Sigmoid colon (tissue), 7 donors: Measurements from ENCODE around the gene SELPLG. TPM values are rescaled to one million over a fixed set of nuclear protein-coding genes. Genes with fewer than 3 reads are reported as not detected.
"Not testable (repeated sequence)": the region's sequence is repeated elsewhere in the genome, so short reads cannot be mapped to it uniquely, and the experiment has no call there.

Experiments
- DNase-seq: peaks from one replicate; pipeline ENCODE4 v3.0.0-alpha.2; 2019
- H3K27ac ChIP-seq, 4 donors: fragments of 200-600 bp; sonication (generic); one replicate each; pipeline ENCODE4 v1.5.1; 2016 to 2019; ENCODE audit warnings: mild to moderate bottlenecking in 1 of 4
- H3K27me3 ChIP-seq, 3 donors: fragments of 200-600 bp; sonication (generic); one replicate each; pipeline ENCODE4 v1.5.1; 2019; ENCODE audit warnings: mild to moderate bottlenecking in 1 of 3
- H3K36me3 ChIP-seq, 4 donors: fragments of 200-600 bp; sonication (generic); one replicate each; pipeline ENCODE4 v1.5.1; 2016 to 2019
- H3K4me1 ChIP-seq, 4 donors: fragments of 200-600 bp; sonication (generic); one replicate each; pipeline ENCODE4 v1.5.1; 2017 to 2019
- H3K4me3 ChIP-seq, 4 donors: fragments of 200-600 bp; sonication (generic); one replicate each; pipeline ENCODE4 v1.5.1; 2017 to 2019; ENCODE audit warnings: mild to moderate bottlenecking in 2 of 4, moderate library complexity in 1 of 4
- H3K9me3 ChIP-seq, 4 donors: fragments of 200-600 bp in 3 of 4; sonication (generic) in 3 of 4; one replicate each; pipeline versions ENCODE4 v1.5.1 to v1.6.1; 2013 to 2019
- EP300 ChIP-seq, 4 donors: sonication (generic); formaldehyde crosslinking; IDR thresholded peaks; one replicate each; pipeline ENCODE4 v1.6.1; 2017; ENCODE audit warnings: antibody characterized with exemption in 4 of 4
- POLR2A ChIP-seq, 2 donors: fragments of 450-650 bp; IDR thresholded peaks; one replicate each; pipeline ENCODE4 v1.6.1; 2016; ENCODE audit warnings: antibody characterized with exemption in 2 of 2, mild to moderate bottlenecking in 2 of 2, moderate library complexity in 2 of 2
- POLR2AphosphoS5 ChIP-seq, 4 donors: sonication (generic); formaldehyde crosslinking; IDR thresholded peaks; one replicate each; pipeline ENCODE4 v1.6.1; 2017; ENCODE audit warnings: antibody characterized with exemption in 4 of 4
- WGBS, 2 donors: extraction: QIAGEN DNeasy Blood & Tissue Kit; methylation state at CpG; one replicate each; pipeline ENCODE4 v1.1.7; 2013; 5-methylcytosine and 5-hydroxymethylcytosine counted together
- intact Hi-C: fragments of 100-400 bp; cut with DNase I; formaldehyde crosslinking; loops from one replicate; pipeline ENCODE4 v1.15.1; 2023
- polyA plus RNA-seq, 3 donors: library from polyadenylated mRNA; stranded (reverse); fragments of 200-250 nt; gene quantifications; one replicate each; pipeline ENCODE4 v1.2.3, GENCODE V29; 2013
- total RNA-seq, 4 donors: library from RNA; depleted of rRNA; stranded (reverse); fragments of >200 nt; gene quantifications; one replicate each; pipeline ENCODE4 v1.1.0, GENCODE V29; 2016
- TF ChIP-seq, protein P1 (sequence below), 4 experiments: fragments of 450-650 bp in 3 of 4; fragments of 200-600 bp in 1 of 4; IDR thresholded peaks; one replicate each; pipeline ENCODE4 v1.5.1; 2016 to 2019; ENCODE audit warnings: antibody characterized with exemption in 4 of 4, mild to moderate bottlenecking in 3 of 4, moderate library complexity in 2 of 4
- donor health status: healthy with polysubstance abuse.
- donor health status: Bipolar disorder and iron deficiency.
- donor health status: healthy.

Gene SELPLG
- total and polyA plus RNA-seq, 7 donors = 1.8 to 26.1 (median 6.7) TPM

DNA sequence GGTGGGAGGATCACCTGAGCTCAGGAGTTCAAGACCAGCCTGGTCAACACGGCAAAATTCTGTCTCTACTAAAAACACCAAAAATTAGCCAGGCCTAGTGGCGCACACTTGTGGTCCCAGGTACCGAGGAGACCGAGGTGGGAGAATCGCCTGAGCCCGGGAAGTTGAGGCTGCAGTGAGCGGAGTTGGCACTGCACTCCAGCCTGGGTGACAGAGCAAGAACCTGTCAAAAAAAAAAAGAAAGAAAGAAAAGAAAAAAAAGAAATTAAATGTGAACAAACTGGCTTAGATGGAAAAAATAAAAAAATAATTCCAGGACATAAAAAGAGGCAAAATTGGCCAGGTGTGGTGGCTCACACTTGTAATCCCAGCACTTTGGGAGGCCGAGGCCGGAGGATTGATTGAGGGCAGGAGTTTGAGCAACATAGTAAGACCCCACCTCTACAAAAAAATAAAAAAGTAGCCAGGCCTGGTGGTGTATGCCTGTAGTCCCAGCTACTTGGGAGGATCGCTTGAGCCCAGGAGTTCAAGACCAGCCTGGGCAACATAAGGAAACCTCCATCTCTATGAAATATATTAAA lies 39.3 kb downstream of the SELPLG start:
- intact Hi-C loops = no loop called here
- H3K27me3 ChIP-seq = no peaks in the 10 kb centered on the region

GRCh38 chr12:108592033-108592909 lies 41.4 kb downstream of the SELPLG start:
- no peak for DNase-seq
- Histone ChIP-seq H3K27me3 (no peaks in the 10 kb centered on the region), H3K9me3 (no peaks in the 10 kb centered on the region), H3K4me1 (no peaks in the 10 kb centered on the region), H3K27ac (no peak overlapping the region), H3K36me3 (no peaks in the 10 kb centered on the region), H3K4me3 (no peak overlapping the region)
- no peak for TF ChIP-seq POLR2AphosphoS5 (IDR thresholded peaks at IDR 0.05)
- TF ChIP-seq EP300 (IDR thresholded peaks at IDR 0.05) = no peak
- TF ChIP-seq, protein P1, sequence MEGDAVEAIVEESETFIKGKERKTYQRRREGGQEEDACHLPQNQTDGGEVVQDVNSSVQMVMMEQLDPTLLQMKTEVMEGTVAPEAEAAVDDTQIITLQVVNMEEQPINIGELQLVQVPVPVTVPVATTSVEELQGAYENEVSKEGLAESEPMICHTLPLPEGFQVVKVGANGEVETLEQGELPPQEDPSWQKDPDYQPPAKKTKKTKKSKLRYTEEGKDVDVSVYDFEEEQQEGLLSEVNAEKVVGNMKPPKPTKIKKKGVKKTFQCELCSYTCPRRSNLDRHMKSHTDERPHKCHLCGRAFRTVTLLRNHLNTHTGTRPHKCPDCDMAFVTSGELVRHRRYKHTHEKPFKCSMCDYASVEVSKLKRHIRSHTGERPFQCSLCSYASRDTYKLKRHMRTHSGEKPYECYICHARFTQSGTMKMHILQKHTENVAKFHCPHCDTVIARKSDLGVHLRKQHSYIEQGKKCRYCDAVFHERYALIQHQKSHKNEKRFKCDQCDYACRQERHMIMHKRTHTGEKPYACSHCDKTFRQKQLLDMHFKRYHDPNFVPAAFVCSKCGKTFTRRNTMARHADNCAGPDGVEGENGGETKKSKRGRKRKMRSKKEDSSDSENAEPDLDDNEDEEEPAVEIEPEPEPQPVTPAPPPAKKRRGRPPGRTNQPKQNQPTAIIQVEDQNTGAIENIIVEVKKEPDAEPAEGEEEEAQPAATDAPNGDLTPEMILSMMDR (IDR thresholded peaks at IDR 0.05) = no peak
- TF ChIP-seq POLR2A (IDR thresholded peaks at IDR 0.05) = no peak
- 92 to 95% methylated on average over 25 of the region's 25 CpGs for WGBS, 2 donors
- intact Hi-C loops = no loop called here

More for the DNA sequence above, 39.3 kb downstream of the SELPLG start:
- 93 to 96% methylated on average over 10 of the region's 10 CpGs for WGBS, 2 donors
- Histone ChIP-seq H3K4me1 (no peaks in the 10 kb centered on the region), H3K27ac (no peak overlapping the region), H3K4me3 (no peak overlapping the region), H3K36me3 (no peaks in the 10 kb centered on the region), H3K9me3 (no peaks in the 10 kb centered on the region)
- TF ChIP-seq POLR2A (IDR thresholded peaks at IDR 0.05) = no peak
- TF ChIP-seq, protein P1 (IDR thresholded peaks at IDR 0.05) = no peak
- TF ChIP-seq EP300 (IDR thresholded peaks at IDR 0.05) = no peak
- no peak for TF ChIP-seq POLR2AphosphoS5 (IDR thresholded peaks at IDR 0.05)
- DNase-seq = no peak

- H3K9me3 ChIP-seq = no peaks in the 10 kb centered on the region
- no peak overlapping the region for H3K4me3 ChIP-seq
- H3K27ac ChIP-seq = no peak overlapping the region
- WGBS, 2 donors = 88% methylated on average over 22 of the region's 22 CpGs
- H3K36me3 ChIP-seq = no peaks in the 10 kb centered on the region
- TF ChIP-seq POLR2AphosphoS5 (IDR thresholded peaks at IDR 0.05) = no peak
- no peak for TF ChIP-seq EP300 (IDR thresholded peaks at IDR 0.05)
- TF ChIP-seq, protein P1 (IDR thresholded peaks at IDR 0.05) = no peak
- no peaks in the 10 kb centered on the region for H3K4me1 ChIP-seq
- DNase-seq = no peak
- intact Hi-C loops = no loop called here
- no peaks in the 10 kb centered on the region for H3K27me3 ChIP-seq
These were observed 42.3 kb downstream of the SELPLG start for GRCh38 chr12:108591267-108591980.

DNA sequence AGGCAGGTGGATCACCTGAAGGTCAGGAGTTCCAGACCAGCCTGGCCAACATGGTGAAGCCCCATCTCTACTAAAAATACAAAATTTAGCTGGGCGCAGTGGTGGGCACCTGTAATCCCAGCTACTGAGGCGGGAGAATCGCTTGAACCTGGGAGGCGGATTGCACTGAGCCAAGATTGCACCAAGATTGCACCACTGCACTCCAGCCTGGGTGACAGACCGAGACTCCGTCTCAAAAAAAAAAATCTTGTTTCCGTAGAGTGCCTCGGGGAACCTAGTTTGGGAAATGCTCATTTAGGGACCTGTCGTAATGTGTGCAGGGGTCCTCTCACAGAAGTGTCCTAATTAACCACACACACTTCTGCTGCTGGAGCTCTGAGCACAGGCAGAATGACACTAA lies 43.2 kb downstream of the SELPLG start:
- H3K4me3 ChIP-seq, H3K27me3 ChIP-seq, H3K4me1 ChIP-seq, DNase-seq, intact Hi-C loops, H3K36me3 ChIP-seq, H3K9me3 ChIP-seq, H3K27ac ChIP-seq: not testable (repeated sequence)
- 90 to 92% methylated on average over 9 of the region's 9 CpGs for WGBS, 2 donors

DNA sequence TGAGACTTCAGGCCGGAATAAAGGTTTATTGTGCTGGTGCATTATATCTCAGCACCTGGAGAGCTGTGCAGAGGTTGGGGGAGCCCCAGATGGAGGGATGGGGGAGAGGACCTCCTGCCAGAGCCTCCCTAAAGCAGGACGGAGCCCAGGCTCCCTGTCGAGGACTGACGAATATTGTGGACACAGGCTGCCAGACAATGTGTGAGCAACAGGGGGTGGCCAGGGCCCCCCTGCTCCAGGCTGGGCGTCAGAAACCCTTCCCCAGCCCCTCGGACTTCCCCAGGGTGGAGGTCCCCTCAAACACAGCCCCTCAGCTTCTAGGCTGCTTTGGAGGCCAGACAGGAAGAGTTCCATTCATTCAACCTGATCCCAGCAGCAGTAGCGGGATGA lies 43.9 kb downstream of the SELPLG start:
- Histone ChIP-seq H3K9me3 (no peaks in the 10 kb centered on the region), H3K36me3 (no peaks in the 10 kb centered on the region), H3K27ac (no peak overlapping the region), H3K4me3 (no peak overlapping the region), H3K4me1 (no peaks in the 10 kb centered on the region), H3K27me3 (no peaks in the 10 kb centered on the region)
- no peak for DNase-seq
- TF ChIP-seq, protein P1 (IDR thresholded peaks at IDR 0.05) = no peak
- TF ChIP-seq POLR2A (IDR thresholded peaks at IDR 0.05) (no peak), EP300 (IDR thresholded peaks at IDR 0.05) (no peak), POLR2AphosphoS5 (IDR thresholded peaks at IDR 0.05) (no peak)
- intact Hi-C loops = no loop called here
- 69 to 74% methylated on average over 7 of the region's 7 CpGs for WGBS, 2 donors
